H1 (cell line): ENCODE results near the gene UBE2D2. TPM values are rescaled to one million over a fixed set of nuclear protein-coding genes. Genes with fewer than 3 reads are reported as not detected.

Experiments used
- CTCF ChIA-PET: fragments of 300-600 bp; sonication (Branson Sonifier 250); formaldehyde crosslinking; loops from one replicate; lab custom pipeline; 2021; ENCODE audit not compliant: partially characterized antibody; lab: Charles Lee
- POLR2A ChIA-PET: fragments of 300-600 bp; sonication (Branson Sonifier 250); formaldehyde crosslinking; loops from one replicate; lab custom pipeline; 2021; ENCODE audit warnings: inconsistent platforms; ENCODE audit not compliant: partially characterized antibody; lab: Charles Lee
- DNase-seq, 2 experiments: peaks; one replicate each; pipeline versions ENCODE4 v3.0.0 to v3.0.0-alpha.2; 2010 to 2022; ENCODE audit warnings: low spot score in 2 of 2, low read depth in 1 of 2, mixed read lengths in 1 of 2
- FAIRE-seq: peaks from 2 replicates; lab custom pipeline; 2011; peaks lifted over from hg19 to GRCh38; lab: Jason Lieb, UNC
- H2AFZ ChIP-seq: 2 replicates; pipeline ENCODE4 v1.8.1; 2012; ENCODE audit warnings: low read length, inconsistent platforms
- H2AK5ac ChIP-seq: 2 replicates; pipeline ENCODE4 v1.6.1; 2013; ENCODE audit warnings: low read depth, low read length
- H2BK120ac ChIP-seq: replicated peaks from 2 replicates; pipeline ENCODE3; 2013; ENCODE audit warnings: low read depth, low read length, inconsistent platforms
- H2BK12ac ChIP-seq: 2 replicates; pipeline ENCODE4 v1.6.1; 2013; ENCODE audit warnings: low read depth, low read length
- H2BK15ac ChIP-seq: 2 replicates; pipeline ENCODE4 v1.6.1; 2013; ENCODE audit warnings: low read length
- H2BK20ac ChIP-seq: 2 replicates; pipeline ENCODE4 v1.6.1; 2013; ENCODE audit warnings: low read length
- H2BK5ac ChIP-seq: 2 replicates; pipeline ENCODE4 v1.6.1; 2013; ENCODE audit warnings: low read depth, low read length
- H3K14ac ChIP-seq: 2 replicates; pipeline ENCODE4 v1.6.1; 2013; ENCODE audit warnings: inconsistent platforms; ENCODE audit not compliant: insufficient read length
- H3K18ac ChIP-seq: 2 replicates; pipeline ENCODE4 v1.6.1; 2013; ENCODE audit warnings: low read length; ENCODE audit errors: extremely low read depth
- H3K23ac ChIP-seq: 2 replicates; pipeline ENCODE4 v1.6.1; 2013; ENCODE audit warnings: inconsistent platforms; ENCODE audit not compliant: insufficient read length
- H3K23me2 ChIP-seq: 2 replicates; pipeline ENCODE4 v1.6.1; 2013; ENCODE audit warnings: low read depth, low read length
- H3K27ac ChIP-seq: 2 replicates; pipeline ENCODE4 v1.6.1; 2011; ENCODE audit warnings: low read depth, low read length, inconsistent platforms
- H3K27me3 ChIP-seq, 4 experiments: replicated peaks in 1 of 4; 1 replicate in 1 of 4; 2 replicates in 3 of 4; pipeline versions ENCODE4 v1.6.1 to v1.8.1; 2011 to 2013; ENCODE audit warnings: low read length in 3 of 4, mild to moderate bottlenecking in 3 of 4, inconsistent platforms in 2 of 4, mixed read lengths in 2 of 4, moderate library complexity in 1 of 4; ENCODE audit not compliant: control insufficient read depth in 3 of 4, insufficient read depth in 3 of 4; ENCODE audit errors: extremely low read depth in 1 of 4
- H3K36me3 ChIP-seq, 4 experiments: 2 replicates each; pipeline versions ENCODE4 v1.6.1 to v1.8.1; 2011 to 2013; ENCODE audit warnings: mild to moderate bottlenecking in 4 of 4, low read length in 3 of 4, moderate library complexity in 2 of 4, control low read depth in 1 of 4, inconsistent platforms in 1 of 4; ENCODE audit not compliant: insufficient read depth in 4 of 4, control insufficient read depth in 2 of 4
- H3K4ac ChIP-seq: replicated peaks from 2 replicates; pipeline ENCODE3; 2013; ENCODE audit warnings: low read length, low read depth, mixed read lengths, inconsistent platforms; ENCODE audit not compliant: insufficient read length
- H3K4me1 ChIP-seq, 4 experiments: replicated peaks in 1 of 4; 1 replicate in 1 of 4; 2 replicates in 3 of 4; pipeline versions ENCODE4 v1.6.1 to v1.8.1; 2011 to 2013; ENCODE audit warnings: low read length in 3 of 4, inconsistent platforms in 2 of 4, mixed read lengths in 1 of 4; ENCODE audit not compliant: insufficient read depth in 4 of 4, control insufficient read depth in 3 of 4
- H3K4me2 ChIP-seq, 2 experiments: 2 replicates each; pipeline versions ENCODE4 v1.6.1 to v1.8.1; 2011 to 2013; ENCODE audit warnings: low read depth in 2 of 2, low read length in 2 of 2, control low read depth in 1 of 2, inconsistent platforms in 1 of 2, mild to moderate bottlenecking in 1 of 2; ENCODE audit not compliant: insufficient read depth in 1 of 2
- H3K4me3 ChIP-seq, 4 experiments: fragments of 200-600, 300-600 bp in 1 of 4; sonication (generic), shearing (Covaris generic), sonication (Bioruptor Twin) in 1 of 4; 2 replicates each; pipeline versions ENCODE4 v1.5.1 to v1.8.1; 2011 to 2016; ENCODE audit warnings: low read length in 4 of 4, low read depth in 3 of 4, control low read depth in 2 of 4, inconsistent platforms in 2 of 4, mild to moderate bottlenecking in 2 of 4, mixed read lengths in 1 of 4, moderate library complexity in 1 of 4; ENCODE audit not compliant: insufficient read depth in 2 of 4; ENCODE audit errors: extremely low read depth in 1 of 4
- H3K56ac ChIP-seq: replicated peaks from 2 replicates; pipeline ENCODE3; 2013; ENCODE audit warnings: low read depth, mild to moderate bottlenecking, mixed read lengths, low read length, inconsistent platforms; ENCODE audit not compliant: insufficient read length
- H3K79me1 ChIP-seq: 2 replicates; pipeline ENCODE4 v1.6.1; 2013; ENCODE audit warnings: low read depth, low read length, control low read depth
- H3K79me2 ChIP-seq, 2 experiments: 2 replicates each; pipeline versions ENCODE4 v1.6.1 to v1.8.1; 2012 to 2013; ENCODE audit warnings: low read length in 2 of 2, mild to moderate bottlenecking in 2 of 2, inconsistent platforms in 1 of 2; ENCODE audit not compliant: insufficient read depth in 2 of 2, control insufficient read depth in 1 of 2
- H3K9ac ChIP-seq, 4 experiments: replicated peaks in 1 of 4; 1 replicate in 1 of 4; 2 replicates in 3 of 4; pipeline versions ENCODE4 v1.6.1 to v1.8.1; 2011 to 2013; ENCODE audit warnings: low read depth in 3 of 4, low read length in 3 of 4, control low read depth in 2 of 4, mild to moderate bottlenecking in 2 of 4, moderate library complexity in 2 of 4, inconsistent platforms in 1 of 4; ENCODE audit errors: extremely low read depth in 1 of 4
- H3K9me3 ChIP-seq, 2 experiments: 2 replicates each; pipeline versions ENCODE4 v1.6.1 to v1.8.1; 2012 to 2013; ENCODE audit warnings: mild to moderate bottlenecking in 2 of 2, moderate library complexity in 2 of 2, control low read depth in 1 of 2, inconsistent platforms in 1 of 2, low read depth in 1 of 2, low read length in 1 of 2, mixed read lengths in 1 of 2; ENCODE audit not compliant: insufficient read depth in 2 of 2
- H4K20me1 ChIP-seq, 2 experiments: replicated peaks in 1 of 2; 2 replicates each; pipeline versions ENCODE3 to v1.8.1; 2011 to 2013; ENCODE audit warnings: inconsistent platforms in 2 of 2, low read length in 2 of 2, mild to moderate bottlenecking in 1 of 2; ENCODE audit not compliant: insufficient read depth in 2 of 2, control insufficient read depth in 1 of 2
- H4K5ac ChIP-seq: 2 replicates; pipeline ENCODE4 v1.6.1; 2013; ENCODE audit warnings: low read length, low read depth, mixed read lengths, inconsistent platforms; ENCODE audit not compliant: insufficient read length
- H4K8ac ChIP-seq: 2 replicates; pipeline ENCODE4 v1.8.0; 2013; ENCODE audit warnings: mild to moderate bottlenecking, moderate library complexity, low read length, inconsistent platforms; ENCODE audit not compliant: insufficient read depth; ENCODE audit errors: extremely low read depth
- H4K91ac ChIP-seq: replicated peaks from 2 replicates; pipeline ENCODE3; 2013; ENCODE audit warnings: low read length, mixed read lengths, inconsistent platforms; ENCODE audit not compliant: insufficient read length
- ASH2L ChIP-seq: fragments of 200-600, 300-600 bp; sonication (generic); IDR thresholded peaks from one replicate; pipeline ENCODE4 v1.7.1; 2017; ENCODE audit warnings: low read length
- CBX8 ChIP-seq: fragments of 300-800, 300-1000 bp; sonication (generic); IDR thresholded peaks from 2 replicates; pipeline ENCODE4 v1.7.1; 2016; ENCODE audit warnings: low read depth, low read length, borderline replicate concordance
- GTF2F1 ChIP-seq: IDR thresholded peaks from 2 replicates; pipeline ENCODE4 v1.6.1; 2012; ENCODE audit warnings: low read depth, low read length, improper control_type of control experiment, borderline replicate concordance
- MAFK ChIP-seq: IDR thresholded peaks from 2 replicates; pipeline ENCODE4 v1.6.1; 2012; ENCODE audit warnings: low read depth, mild to moderate bottlenecking, improper control_type of control experiment, low read length
- NRF1 ChIP-seq: IDR thresholded peaks from 2 replicates; pipeline ENCODE4 v1.6.1; 2011; ENCODE audit warnings: mild to moderate bottlenecking, low read depth, low read length, improper control_type of control experiment
- POLR2A ChIP-seq, 2 experiments: IDR thresholded peaks; 1 replicate in 1 of 2; 2 replicates in 1 of 2; pipeline ENCODE4 v1.6.1; 2011; ENCODE audit warnings: low read depth in 2 of 2, low read length in 2 of 2, mild to moderate bottlenecking in 2 of 2; ENCODE audit errors: control extremely low read depth in 1 of 2
- POLR2AphosphoS5 ChIP-seq: IDR thresholded peaks from 2 replicates; pipeline ENCODE4 v1.6.1; 2011; ENCODE audit warnings: low read depth, low read length
- RFX5 ChIP-seq: IDR thresholded peaks from 2 replicates; pipeline ENCODE4 v1.6.1; 2011; ENCODE audit warnings: low read depth, low read length, improper control_type of control experiment, borderline replicate concordance
- SIN3A ChIP-seq, 2 experiments: IDR thresholded peaks in 1 of 2; conservative IDR thresholded peaks in 1 of 2; 2 replicates each; pipeline ENCODE4 v1.6.1; 2011 to 2012; ENCODE audit warnings: low read length in 2 of 2, improper control_type of control experiment in 1 of 2, low read depth in 1 of 2, mild to moderate bottlenecking in 1 of 2
- SIRT6 ChIP-seq: IDR thresholded peaks from one replicate; pipeline ENCODE4 v1.7.1; 2012; ENCODE audit warnings: low read length, inconsistent platforms
- WGBS, 2 experiments: shearing (Covaris generic) in 1 of 2; methylation state at CpG; one replicate each; pipeline versions ENCODE4 v1.1.6 to v1.1.7; 2013 to 2015; ENCODE audit warnings: low lambda C conversion rate in 2 of 2, mixed read lengths in 2 of 2, inconsistent platforms in 1 of 2, low coverage in 1 of 2, missing lambda C conversion rate in 1 of 2; ENCODE audit not compliant: insufficient replicate concordance in 2 of 2, insufficient coverage in 1 of 2, insufficient read length in 1 of 2; ENCODE audit errors: extremely low coverage in 1 of 2, missing lambda C conversion rate in 1 of 2; 5-methylcytosine and 5-hydroxymethylcytosine counted together
- polyA plus RNA-seq, 7 experiments: library from polyadenylated mRNA; depleted of rRNA in 3 of 7; stranded (reverse) in 5 of 7; unstranded in 2 of 7; fragments of >200 nt in 5 of 7; fragments of 200-250 nt in 2 of 7; gene quantifications; 1 replicate in 5 of 7; 2 replicates in 1 of 7; 4 replicates in 1 of 7; pipeline versions ENCODE4 v1.2.1 to v1.2.3, GENCODE V29; 2011 to 2013; ENCODE audit warnings: missing spikeins in 2 of 7, mixed read lengths in 2 of 7
- total RNA-seq: library from RNA; stranded (reverse); fragmentation: NEBNext Ultra II Directional; extraction: Animal tissue kit (Norgen Biotek cat#: 25700); gene quantifications from 2 replicates; pipeline ENCODE4 v1.2.1, GENCODE V29; 2021
- TF ChIP-seq, protein P1 (sequence below): IDR thresholded peaks from 2 replicates; pipeline ENCODE4 v1.6.1; 2011; ENCODE audit warnings: low read length, improper control_type of control experiment
- TF ChIP-seq, protein P2 (sequence below): IDR thresholded peaks from 2 replicates; pipeline ENCODE4 v1.6.1; 2011; ENCODE audit warnings: low read depth, mild to moderate bottlenecking, low read length; ENCODE audit not compliant: insufficient read depth

Gene UBE2D2
- total and polyA plus RNA-seq, 2 of the 8 experiments (the other 6 are each of a cell fraction or from before 2014, with no cell fraction given), result 66.9 to 203 TPM

GRCh38 chr5:139578325-139578724 lies 17.2 kb downstream of the UBE2D2 start:
- H4K20me1 ChIP-seq, result peaks cover 21% of the 10 kb centered on the region in 2 experiments
- no peak overlapping the region for H4K5ac ChIP-seq
- no peaks in the 10 kb centered on the region for H3K23me2 ChIP-seq
- no peaks in the 10 kb centered on the region for H3K27me3 ChIP-seq
- H2BK5ac ChIP-seq, result no peak overlapping the region
- H3K23ac ChIP-seq, result no peak overlapping the region
- FAIRE-seq (no peak), DNase-seq (no peak)
- no peak overlapping the region for H4K8ac ChIP-seq
- H2AFZ ChIP-seq, result no peak overlapping the region
- H4K91ac ChIP-seq, result no peak overlapping the region
- H3K27ac ChIP-seq, result no peak overlapping the region
- H2BK120ac ChIP-seq, result no peak overlapping the region
- peaks cover 22% of the 10 kb centered on the region for H3K79me1 ChIP-seq
- WGBS, 2 experiments, result 78% methylated on average over 2 of the region's 2 CpGs; no CpG with 5 or more reads in 1 of the 2 experiments
- peaks cover 0 to 3% (median 0%) of the 10 kb centered on the region in 4 experiments; a peak in 2 of 8 replicates for H3K36me3 ChIP-seq
- H3K18ac ChIP-seq, result no peak overlapping the region
- no peak overlapping the region for H3K56ac ChIP-seq
- no peak overlapping the region for H3K4me3 ChIP-seq
- H3K4ac ChIP-seq, result no peak overlapping the region
- H2AK5ac ChIP-seq, result no peak overlapping the region
- POLR2A ChIA-PET, result interaction anchor here (0.7 to 5.7 kb wide), 6 partner anchors 8 to 60 kb away, joined by 3 to 49 read pairs (median 5); partner anchors contain the start of gene UBE2D2
- peaks cover 27 to 94% of the 10 kb centered on the region in 2 experiments for H3K79me2 ChIP-seq
- H3K9me3 ChIP-seq, result no peaks in the 10 kb centered on the region
- H3K4me2 ChIP-seq, result no peak overlapping the region
- H3K4me1 ChIP-seq, result peaks cover 0 to 7% (median 0%) of the 10 kb centered on the region in 4 experiments; a peak in 2 of 7 replicates
- H2BK15ac ChIP-seq, result no peak overlapping the region
- no peak overlapping the region for H3K14ac ChIP-seq
- no peak overlapping the region; a peak in 1 of 7 replicates for H3K9ac ChIP-seq
- CTCF ChIA-PET, result interaction anchor here (0.5 to 2.3 kb wide), 5 partner anchors 9 to 1112 kb away, joined by 3 to 13 read pairs (median 3); no protein-coding TSS in a partner anchor
- no peak overlapping the region for H2BK12ac ChIP-seq
- no peak overlapping the region for H2BK20ac ChIP-seq
- TF ChIP-seq MAFK, result no peak
- TF ChIP-seq, protein P1, sequence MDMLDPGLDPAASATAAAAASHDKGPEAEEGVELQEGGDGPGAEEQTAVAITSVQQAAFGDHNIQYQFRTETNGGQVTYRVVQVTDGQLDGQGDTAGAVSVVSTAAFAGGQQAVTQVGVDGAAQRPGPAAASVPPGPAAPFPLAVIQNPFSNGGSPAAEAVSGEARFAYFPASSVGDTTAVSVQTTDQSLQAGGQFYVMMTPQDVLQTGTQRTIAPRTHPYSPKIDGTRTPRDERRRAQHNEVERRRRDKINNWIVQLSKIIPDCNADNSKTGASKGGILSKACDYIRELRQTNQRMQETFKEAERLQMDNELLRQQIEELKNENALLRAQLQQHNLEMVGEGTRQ, result no peak
- TF ChIP-seq ASH2L, result no peak
- no peak for TF ChIP-seq POLR2A (IDR thresholded peaks at IDR 0.05; ENCODE audit: control extremely low read depth in 1 of 2, low read depth in 2 of 2, low read length in 2 of 2)
- no peak for TF ChIP-seq NRF1
- TF ChIP-seq SIRT6, result no peak
- no peak for TF ChIP-seq CBX8
- TF ChIP-seq GTF2F1, result no peak
- TF ChIP-seq SIN3A (conservative IDR thresholded peaks at IDR 0.05 in 1 of 2, IDR thresholded peaks at IDR 0.05 in 1 of 2; ENCODE audit: low read depth in 1 of 2, low read length in 2 of 2), result no peak
- no peak for TF ChIP-seq POLR2AphosphoS5
- TF ChIP-seq, protein P2, sequence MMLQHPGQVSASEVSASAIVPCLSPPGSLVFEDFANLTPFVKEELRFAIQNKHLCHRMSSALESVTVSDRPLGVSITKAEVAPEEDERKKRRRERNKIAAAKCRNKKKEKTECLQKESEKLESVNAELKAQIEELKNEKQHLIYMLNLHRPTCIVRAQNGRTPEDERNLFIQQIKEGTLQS, result no peak
- TF ChIP-seq RFX5, result no peak
